GM21360 (cell line): Measurements from ENCODE around the gene NUDT3.
"Not testable (repeated sequence)": the region's sequence is repeated elsewhere in the genome, so short reads cannot be mapped to it uniquely, and the experiment has no call there.

Experiments
- ATAC-seq: cut with Tn5 transposase; IDR thresholded peaks from one replicate; pipeline ENCODE4 v1.9.1; 2021; ENCODE audit warnings: mild to moderate bottlenecking, moderate library complexity; ENCODE audit not compliant: unreplicated experiment

NUDT3 gene

DNA sequence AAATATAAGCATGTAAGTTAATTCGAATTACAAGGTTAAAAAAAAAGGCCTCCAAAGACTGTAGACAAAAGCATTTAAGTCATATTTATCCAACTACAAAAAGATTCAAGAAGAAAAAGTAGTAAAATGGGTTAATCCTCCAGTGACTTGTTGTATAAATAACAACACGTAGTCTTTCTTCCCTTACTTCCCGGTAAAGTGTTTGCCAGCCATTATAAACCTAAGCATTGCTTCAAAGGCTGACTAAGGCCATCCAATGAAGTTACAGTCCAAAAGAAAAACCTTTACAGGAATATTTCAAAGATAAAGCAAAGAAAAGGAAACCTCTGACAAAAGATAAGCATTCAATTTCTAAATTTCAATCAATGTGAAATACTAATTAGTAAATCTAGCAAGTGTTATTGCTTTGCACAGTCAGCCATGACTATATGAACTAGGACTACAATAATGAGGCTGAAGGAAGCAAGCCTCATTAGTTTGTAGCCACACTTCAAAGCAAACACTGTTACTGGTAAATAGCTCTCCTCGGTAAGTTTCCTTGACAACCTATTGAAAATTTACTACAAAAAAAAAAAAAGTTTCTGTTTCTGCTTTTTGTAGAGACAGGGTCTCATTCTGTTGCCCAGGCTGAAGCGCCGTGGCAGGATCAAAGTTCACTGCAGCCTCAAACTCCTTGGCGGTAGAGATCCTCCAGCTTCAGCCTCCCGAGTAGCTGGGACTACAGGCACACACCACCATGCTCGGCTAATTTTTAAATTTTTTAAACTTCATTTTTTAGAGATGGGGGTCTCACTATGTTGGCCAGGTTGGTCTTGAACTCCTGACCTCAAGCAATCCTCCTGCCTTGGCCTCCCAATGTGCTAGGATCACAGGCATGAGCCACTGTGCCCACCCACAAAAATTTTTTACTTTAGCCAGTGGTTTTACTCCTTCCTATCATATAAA lies 46.0 kb downstream of the NUDT3 start:
- no peak for ATAC-seq

DNA sequence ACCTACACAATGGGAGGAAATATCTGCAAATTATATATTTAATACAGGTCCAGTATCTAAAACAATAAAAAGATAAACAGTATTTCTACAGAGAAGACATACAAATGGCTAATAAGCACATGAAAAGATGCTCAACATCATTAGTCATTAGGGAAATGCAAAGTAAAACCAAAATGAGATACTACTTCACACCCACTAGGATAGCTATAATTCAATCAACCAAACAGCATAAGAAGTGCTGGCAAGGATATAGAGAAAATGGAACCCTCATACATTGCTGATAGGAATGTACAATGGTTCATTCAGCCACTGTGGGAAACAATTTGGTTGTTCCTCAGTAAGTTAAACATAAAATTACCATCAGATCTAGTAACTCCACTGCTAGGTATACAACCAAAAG lies 48.7 kb downstream of the NUDT3 start:
- no peak for ATAC-seq

DNA sequence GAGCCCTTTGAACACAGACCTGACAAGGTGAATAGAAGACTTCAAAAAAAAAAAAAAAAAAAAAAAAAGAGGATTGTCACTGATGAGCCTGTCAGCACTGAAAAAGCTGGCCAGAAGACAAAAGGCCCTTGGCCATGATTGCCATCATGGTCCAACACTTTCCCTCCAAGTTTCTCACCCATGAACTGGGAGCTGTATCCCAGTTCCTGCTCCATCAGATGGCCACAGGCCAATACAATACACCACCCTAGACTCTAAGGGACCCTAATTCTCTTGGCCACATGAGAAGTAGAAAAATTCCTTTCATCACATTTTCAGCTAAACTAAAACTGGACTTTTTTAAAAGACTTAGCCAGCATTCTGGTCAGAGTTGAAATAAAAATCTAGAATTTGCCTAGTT lies 50.2 kb downstream of the NUDT3 start:
- ATAC-seq, result no peak

DNA sequence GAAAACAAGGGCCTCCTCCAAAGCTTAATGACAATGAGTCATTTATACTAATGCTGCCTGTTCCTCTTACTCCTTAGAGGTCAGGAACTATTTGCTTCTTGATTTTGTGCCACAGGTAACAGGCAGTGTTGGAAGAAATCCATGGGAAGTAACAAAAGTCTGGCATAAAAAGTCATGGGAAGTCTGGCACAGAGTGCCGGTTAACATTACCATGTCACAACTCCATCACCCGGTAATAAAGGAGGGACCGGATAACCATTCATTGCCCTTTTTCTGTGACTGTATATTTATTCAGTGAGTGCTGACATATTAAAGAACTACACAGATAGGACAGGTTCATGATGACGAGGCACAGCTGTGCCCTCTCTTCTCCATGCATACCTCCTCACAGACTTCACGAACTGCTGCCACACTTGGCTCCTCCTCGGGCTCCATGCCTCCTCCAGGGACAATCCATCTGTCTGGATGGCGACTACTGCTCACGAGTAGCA lies 50.9 kb downstream of the NUDT3 start:
- ATAC-seq, result no peak

DNA sequence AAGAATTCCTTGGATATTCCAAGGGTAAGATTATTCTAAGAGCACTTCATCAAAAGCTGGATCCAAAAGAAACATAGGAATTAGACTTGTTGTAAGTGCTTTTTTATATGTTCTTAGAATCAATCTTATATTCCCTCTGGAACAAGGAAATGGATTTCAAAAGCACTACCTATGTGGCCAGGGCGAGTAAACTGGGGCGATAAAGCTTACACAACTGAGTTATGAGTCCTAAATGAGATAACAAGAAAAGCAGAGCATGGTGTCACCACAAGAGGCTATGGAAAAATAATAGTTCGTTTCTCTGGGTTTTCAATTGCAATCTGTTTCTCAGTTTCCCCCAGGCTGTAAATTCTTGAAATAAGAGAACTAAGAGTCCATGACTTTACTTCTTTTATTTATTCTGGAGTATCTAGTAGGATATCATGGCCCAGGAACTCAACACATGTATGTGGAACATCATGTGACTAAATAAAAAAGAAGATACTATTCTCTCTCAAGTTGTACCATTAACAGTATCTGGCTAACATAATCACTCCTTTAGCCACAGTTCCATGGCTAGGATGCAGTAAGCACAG lies 51.5 kb downstream of the NUDT3 start:
- ATAC-seq, result no peak

DNA sequence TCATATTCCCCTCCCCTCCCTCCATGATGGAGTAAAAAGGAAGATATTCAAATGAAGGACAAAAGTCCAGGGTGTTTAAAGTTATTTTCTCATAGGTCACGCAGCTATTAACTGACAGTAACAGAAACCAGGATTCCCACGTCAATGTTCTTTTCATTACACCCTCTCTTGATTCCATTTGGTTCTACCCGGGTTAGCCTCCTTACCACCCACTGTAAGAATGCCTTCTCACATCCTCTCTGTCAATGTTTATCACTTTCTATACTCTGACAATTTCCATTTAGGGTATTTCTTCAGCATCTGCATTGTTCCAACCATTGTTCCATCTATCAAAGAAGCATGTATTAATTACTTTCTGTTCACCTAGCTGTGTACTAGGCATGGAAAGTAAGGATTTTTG lies 52.1 kb downstream of the NUDT3 start:
- ATAC-seq, result no peak

DNA sequence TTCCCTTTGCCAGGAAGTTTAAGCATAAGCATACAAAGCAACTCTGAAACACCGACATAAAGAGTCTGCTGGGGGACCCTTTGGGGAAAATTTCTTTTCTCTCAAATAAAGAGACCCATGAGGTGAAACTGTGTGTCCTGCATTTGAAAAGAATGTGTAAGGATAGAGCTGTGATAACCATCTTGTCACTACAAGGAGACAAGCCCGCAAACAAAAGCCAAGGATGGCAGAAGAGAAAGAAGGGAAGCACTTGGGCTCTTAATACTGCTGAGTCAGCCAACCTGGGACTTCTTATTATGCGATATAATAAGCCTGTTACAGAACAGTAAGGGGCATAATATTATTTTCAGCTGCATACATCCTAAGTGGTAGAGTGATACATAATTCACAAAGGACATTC lies 52.5 kb downstream of the NUDT3 start:
- ATAC-seq, result no peak

DNA sequence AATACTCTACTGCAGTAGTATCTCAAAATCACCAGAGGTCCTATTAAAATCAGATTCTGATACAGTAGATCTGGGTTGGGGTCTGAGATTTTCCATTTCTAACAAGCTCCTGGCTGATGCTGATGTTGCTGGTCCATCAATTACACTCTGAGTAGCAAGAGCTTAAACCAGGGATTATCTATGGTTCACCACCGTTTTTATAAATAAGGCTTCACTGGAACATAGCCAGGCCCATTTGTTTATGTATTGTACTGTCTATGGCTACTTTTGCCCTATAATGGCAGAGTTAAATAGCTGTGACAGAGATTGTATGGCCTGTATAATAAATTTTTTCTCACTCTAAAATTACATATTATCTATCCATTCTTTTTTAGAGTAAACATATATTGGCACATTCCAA lies 53.0 kb downstream of the NUDT3 start:
- no peak for ATAC-seq

DNA sequence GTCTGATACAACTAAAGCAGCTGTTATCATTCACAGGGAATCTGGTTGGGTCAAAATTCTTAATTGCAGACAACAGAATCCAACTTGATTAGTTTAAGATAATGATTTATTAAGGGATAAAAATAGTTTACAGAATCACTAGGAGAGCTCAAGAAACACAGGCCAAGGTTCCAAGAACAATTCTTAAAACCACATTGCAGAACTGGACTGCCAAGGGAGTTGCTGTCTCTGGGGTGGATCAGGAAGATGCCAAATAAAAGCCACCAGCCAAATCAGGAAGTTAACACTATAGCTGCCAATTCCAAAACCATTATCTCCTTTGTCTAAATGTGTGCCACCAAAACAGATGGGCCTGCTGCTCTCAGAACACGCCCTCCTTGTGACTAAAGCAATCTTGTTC lies 53.7 kb downstream of the NUDT3 start:
- no peak for ATAC-seq

DNA sequence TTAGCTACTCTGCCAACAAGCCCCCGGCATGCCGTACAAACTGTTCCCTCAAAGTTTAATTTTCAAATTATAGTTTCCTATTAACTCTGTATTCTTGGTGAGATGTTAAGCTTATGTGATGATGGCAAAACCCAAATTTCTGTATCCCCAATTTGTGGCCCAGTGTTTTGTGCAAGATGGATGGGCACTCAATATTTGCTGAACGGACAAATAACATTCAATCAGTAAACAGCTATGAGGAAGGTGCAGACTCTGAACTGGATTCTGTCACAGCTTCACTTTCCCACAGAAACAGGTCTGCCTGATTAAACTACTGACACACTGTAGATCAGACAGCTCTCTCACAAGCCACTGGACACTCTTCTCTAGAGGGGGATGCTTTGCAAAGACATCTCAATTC lies 54.1 kb downstream of the NUDT3 start:
- no peak for ATAC-seq

DNA sequence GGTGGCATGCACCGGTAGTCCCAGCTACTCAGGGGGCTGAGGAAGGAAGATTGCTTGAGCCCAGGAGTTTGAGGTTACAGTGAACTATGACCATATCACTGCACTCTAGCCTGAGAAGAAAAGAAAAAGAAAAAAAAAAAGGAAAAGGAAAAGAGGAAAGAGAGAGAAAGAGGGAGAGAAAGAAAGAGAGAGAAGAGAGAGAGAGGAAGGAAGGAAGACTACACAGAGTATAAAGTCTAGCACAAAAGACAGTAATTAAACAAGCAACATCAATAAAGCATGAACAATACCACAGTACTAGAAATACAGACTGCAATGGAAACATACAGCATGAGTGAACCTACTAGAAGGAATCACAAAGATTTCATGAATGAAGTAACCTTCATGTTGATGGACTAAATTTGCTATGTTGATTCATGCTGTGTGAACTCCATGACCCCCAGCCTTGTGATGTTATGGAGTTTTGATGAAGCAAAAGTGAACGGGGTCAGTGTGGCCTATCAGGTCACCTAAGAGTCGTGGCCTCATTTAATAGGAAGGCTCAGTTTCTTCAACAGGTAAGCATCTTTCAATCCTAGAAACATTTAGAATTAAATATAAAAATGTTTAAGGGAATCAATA lies 57.6 kb downstream of the NUDT3 start:
- no peak for ATAC-seq

DNA sequence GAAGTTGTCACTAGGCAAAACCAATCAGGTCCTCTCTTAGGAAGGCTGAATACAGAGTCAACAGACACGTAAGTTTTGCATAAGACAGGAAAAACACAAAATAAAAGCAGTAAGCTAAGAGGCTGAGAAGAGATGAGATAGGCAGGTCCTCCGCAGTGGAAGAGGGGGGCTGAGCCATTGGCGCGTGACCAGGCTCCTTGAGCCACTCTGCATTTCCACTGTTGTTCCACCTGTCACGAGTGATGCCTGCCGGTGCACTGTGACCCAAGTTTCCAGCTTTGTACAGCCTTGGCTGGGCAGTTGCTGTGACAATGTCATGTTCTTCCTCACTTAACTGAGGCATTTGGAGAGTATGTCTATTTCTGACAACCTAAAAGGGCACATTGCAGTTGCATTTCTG lies 58.6 kb downstream of the NUDT3 start:
- no peak for ATAC-seq

DNA sequence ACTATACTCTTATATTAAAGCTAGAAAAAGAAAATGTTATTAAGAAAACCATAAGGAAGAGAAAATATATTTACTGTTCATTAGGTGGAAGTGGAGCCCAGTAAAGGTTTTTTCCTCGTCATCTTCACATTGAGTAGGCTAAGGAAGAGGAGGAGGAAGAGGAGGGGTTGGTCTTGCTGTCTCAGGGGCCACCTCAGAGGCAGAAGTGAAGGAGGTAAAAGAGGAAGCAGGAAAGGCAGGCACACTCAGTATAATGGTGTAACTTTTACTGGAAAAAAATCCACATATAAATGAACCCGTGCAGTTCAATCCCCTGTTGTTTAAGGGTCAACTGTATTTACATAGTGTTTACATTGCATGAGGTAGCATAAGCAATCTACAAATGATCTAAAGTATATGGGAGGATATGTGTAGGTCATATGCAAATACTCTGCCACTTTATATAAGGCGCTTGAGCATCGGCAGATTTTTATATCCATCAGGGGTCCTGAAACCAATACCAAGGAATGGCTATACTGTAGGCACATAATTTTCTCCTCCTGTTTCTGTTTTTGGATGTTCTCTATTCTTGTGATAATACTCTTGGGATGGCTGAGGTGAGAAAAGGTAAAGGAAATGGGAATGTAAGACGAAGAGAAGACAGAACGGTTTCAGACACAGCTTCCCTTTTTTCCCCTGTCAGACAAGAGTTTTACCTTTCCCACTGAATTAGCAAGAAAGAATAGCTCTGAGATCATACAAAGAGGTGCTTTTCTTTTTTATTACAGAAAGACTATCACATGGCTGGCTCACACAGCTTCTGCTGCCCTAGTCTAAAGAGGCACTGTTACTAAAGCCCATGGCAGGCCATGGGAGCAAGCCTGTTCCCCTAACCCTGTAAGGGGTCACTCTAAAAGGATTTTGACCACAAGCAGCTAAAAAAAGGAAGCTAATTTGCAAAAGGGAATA lies 59.9 kb downstream of the NUDT3 start:
- no peak for ATAC-seq

DNA sequence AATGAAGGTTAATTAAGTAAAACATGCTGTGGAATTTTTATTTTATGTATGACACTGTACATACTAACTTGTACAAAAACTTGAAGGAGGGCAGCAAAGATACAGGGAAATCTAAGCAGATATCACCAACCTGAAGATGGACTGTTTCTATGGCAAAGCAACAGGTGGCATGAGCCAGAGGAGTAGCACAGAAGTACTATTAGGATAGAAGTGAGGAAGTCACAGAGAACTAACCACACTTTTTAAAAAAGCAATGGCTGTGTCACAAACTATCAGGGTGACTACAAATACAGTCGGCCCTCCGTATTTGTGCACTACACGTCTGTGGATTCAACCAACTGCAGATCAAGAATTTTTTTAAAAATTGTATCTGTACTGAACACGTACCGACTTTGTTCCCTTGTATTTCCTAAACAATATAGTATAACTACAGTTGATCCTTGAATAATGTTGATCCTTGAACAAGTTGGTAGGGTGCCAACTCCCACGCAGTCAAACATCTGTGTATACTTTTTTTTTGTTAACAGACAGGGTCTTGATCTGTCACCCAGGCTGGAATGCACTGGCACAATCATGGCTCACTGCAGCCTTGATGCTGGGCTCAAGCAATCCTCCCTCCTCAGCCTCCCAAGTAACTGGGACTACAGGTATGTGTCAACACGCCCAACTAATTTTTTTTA lies 61.0 kb downstream of the NUDT3 start:
- no peak for ATAC-seq

DNA sequence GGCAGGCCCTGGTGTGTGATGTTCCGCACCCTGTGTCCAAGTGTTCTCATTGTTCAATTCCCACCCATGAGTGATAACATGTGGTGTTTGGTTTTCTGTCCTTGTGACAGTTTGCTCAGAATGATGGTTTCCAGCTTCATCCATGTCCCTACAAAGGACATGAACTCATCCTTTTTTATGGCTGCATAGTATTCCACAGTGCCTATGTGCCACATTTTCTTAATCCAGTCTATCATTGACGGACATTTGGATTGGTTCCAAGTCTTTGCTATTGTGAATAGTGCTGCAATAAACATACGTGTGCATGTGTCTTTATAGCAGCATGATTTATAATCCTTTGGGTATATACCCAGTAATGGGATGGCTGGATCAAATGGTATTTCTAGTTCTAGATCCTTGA lies 62.7 kb downstream of the NUDT3 start:
- ATAC-seq, result not testable (repeated sequence)

DNA sequence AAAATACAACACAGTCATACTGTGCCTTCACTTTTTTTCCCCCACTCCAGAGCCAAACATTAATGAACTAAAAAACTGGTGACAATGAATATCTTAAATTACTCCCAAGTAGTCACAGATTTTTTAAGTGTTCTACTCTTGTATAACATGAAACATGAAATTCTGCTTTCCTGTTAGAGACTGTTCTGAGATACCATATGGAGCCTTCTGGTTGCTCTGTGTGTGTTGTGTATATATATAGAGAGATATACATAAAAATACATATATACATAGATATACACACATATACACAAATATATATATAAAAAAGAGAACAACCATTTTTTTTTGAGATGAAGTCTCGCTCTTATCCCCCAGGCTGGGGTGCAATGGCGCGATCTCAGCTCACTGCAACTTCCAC lies 63.5 kb downstream of the NUDT3 start:
- ATAC-seq, result no peak

DNA sequence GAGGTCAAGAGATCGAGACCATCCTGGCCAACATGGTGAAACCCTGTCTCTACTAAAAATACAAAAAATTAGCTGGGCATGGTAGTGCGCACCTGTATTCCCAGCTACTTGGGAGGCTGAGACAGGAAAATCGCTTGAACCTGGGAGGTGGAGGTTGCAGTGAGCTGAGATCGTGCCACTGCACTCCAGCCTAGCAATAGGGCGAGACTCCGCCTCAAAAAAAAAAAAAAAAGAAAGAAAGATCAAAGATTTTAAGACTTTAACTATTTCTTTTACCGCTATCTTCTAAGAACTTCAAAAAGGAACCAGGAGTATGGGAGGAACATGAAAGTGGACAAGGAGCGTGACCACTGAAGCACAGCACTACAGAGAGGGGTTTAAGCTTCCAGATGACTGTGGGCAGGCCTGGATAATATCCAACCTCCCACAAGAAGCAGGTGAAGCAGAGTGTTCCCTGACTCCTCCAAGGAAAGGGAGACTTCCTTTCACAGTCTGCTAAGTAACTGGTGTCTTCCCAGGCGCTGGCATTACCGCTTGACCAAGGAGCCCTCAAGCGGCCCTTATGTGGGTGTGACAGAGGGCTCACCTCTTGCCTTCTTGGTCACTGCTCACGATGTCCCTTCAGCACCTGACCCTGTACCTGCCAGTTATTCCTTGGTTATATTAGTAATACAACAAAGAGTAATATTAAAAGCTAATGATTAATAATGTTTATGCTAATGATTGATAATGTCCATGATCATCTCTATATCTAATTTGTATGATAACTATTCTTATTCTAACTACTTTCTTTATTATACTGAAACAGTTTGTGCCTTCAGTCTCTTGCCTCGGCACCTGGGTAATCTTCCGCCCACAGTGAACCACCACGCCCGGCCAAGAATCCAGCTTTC lies 64.9 kb downstream of the NUDT3 start:
- ATAC-seq, result not testable (repeated sequence)

DNA sequence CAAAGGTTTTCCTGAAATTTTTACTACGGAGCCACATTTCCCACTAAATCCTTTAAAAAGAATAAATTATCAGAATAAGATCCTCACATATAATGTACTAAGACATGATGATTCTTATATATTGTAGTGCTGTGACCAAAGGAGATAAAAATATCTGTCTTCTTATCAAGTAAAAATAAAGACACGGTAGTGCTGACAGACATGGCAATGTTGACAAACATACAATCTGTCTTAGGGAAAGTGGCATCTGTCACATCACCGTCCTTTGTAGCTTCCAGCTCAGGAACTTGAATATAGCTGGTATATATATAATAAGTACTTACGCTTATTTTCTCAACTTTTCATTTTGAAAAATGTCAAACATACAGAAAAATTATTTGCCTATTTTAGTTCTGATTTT lies 66.8 kb downstream of the NUDT3 start:
- no peak for ATAC-seq

DNA sequence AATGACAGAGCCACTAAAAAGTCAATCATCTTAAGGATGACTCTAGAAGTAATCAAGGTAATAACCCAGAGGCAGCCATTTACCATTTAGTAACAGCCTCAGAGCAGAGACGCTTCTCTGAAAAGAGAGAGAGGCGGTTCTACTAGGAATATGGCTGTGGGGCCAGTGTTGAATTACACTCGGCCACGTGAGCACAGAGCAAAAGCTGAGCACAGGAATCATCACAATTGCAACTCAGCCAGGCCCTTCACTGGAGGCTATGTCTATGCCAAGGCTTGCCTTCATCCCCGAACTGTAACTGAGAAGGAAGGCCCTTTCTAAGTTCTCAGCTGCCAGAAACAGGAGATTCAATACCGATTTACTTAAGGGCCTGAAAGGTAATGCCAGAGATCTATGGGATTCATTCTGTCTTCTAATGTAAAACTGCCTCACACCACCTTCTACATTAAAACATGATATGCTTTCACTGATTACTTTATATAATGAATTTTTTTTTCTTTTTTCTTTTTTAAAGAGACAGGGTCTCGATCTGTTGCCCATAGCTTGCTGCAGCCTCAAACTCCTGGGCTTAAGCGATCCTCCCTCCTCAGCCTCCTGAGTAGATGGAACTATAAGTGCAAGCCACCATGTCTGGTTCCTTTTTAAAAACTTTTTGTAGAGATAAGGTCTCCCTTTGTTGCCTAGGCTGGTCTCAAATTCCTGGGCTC lies 67.6 kb downstream of the NUDT3 start:
- ATAC-seq, result no peak
